GM18519 (cell line): ENCODE results near the gene PLXNA4.

ENCODE experiments used
- ATAC-seq: cut with Tn5 transposase; IDR thresholded peaks from one replicate; pipeline ENCODE4 v1.9.1; 2021; ENCODE audit warnings: mild to moderate bottlenecking, moderate library complexity; ENCODE audit not compliant: unreplicated experiment, low FRiP score

PLXNA4 gene

GRCh38 chr7:132424821-132425724 is 151.2 kb downstream of the PLXNA4 start:
- no peak for ATAC-seq

GRCh38 chr7:132424277-132424676 is 152.0 kb downstream of the PLXNA4 start:
- ATAC-seq: no peak

- ATAC-seq: no peak
These were observed 152.6 kb downstream of the PLXNA4 start for GRCh38 chr7:132423594-132424200.

- no peak for ATAC-seq
These were observed 153.7 kb downstream of the PLXNA4 start for GRCh38 chr7:132422502-132423111.

GRCh38 chr7:132420527-132420926 is 155.7 kb downstream of the PLXNA4 start:
- ATAC-seq: no peak

- ATAC-seq: no peak
These were observed 156.7 kb downstream of the PLXNA4 start for GRCh38 chr7:132419542-132419941.

- no peak for ATAC-seq
These were observed 157.4 kb downstream of the PLXNA4 start for GRCh38 chr7:132418840-132419239.

- no peak for ATAC-seq
These were observed 159.0 kb downstream of the PLXNA4 start for GRCh38 chr7:132417103-132417906.

- no peak for ATAC-seq
These were observed 159.9 kb downstream of the PLXNA4 start for GRCh38 chr7:132416395-132416794.

- ATAC-seq: no peak
These were observed 161.0 kb downstream of the PLXNA4 start for GRCh38 chr7:132415259-132415658.

GRCh38 chr7:132414857-132415256 is 161.4 kb downstream of the PLXNA4 start:
- ATAC-seq: no peak

GRCh38 chr7:132412435-132412834 is 163.8 kb downstream of the PLXNA4 start:
- no peak for ATAC-seq

GRCh38 chr7:132410861-132411541 is 165.3 kb downstream of the PLXNA4 start:
- ATAC-seq: no peak

- no peak for ATAC-seq
These were observed 165.9 kb downstream of the PLXNA4 start for GRCh38 chr7:132410385-132410784.

- no peak for ATAC-seq
These were observed 168.5 kb downstream of the PLXNA4 start for GRCh38 chr7:132407764-132408163.

- ATAC-seq: no peak
These were observed 170.2 kb downstream of the PLXNA4 start for GRCh38 chr7:132406039-132406438.

- ATAC-seq: no peak
These were observed 172.0 kb downstream of the PLXNA4 start for GRCh38 chr7:132404261-132404660.

GRCh38 chr7:132403465-132404110 is 172.7 kb downstream of the PLXNA4 start:
- no peak for ATAC-seq

- no peak for ATAC-seq
These were observed 173.5 kb downstream of the PLXNA4 start for GRCh38 chr7:132402751-132403245.
